Measurements from ENCODE around the gene P3H2.

- TF ChIP-seq CTCF (IDR thresholded peaks at IDR 0.05; ENCODE audit: borderline replicate concordance, extremely low read depth, low read length, poor library complexity, severe bottlenecking), result no peak
- TF ChIP-seq EZH2 (IDR thresholded peaks at IDR 0.05; ENCODE audit: borderline replicate concordance, low read depth, low read length, severe bottlenecking), result no peak
Observed at GRCh38 chr3:190096345-190096744, 24.4 kb downstream of the P3H2 start.
